GM12878 (cell line): Measurements from ENCODE around the gene DMKN. TPM values are rescaled to one million over a fixed set of nuclear protein-coding genes. Genes with fewer than 3 reads are reported as not detected.

ENCODE experiments used
- BCL3 ChIP-seq: IDR thresholded peaks from 2 replicates; pipeline ENCODE4 v1.6.1; 2011; ENCODE audit warnings: borderline replicate concordance, low read depth, mild to moderate bottlenecking, moderate library complexity, low read length; ENCODE audit not compliant: insufficient read depth, poor library complexity, severe bottlenecking
- CBFB ChIP-seq: IDR thresholded peaks from 2 replicates; pipeline ENCODE4 v1.6.1; 2016; ENCODE audit warnings: antibody characterized with exemption, low read depth
- CREB1 ChIP-seq: IDR thresholded peaks from 2 replicates; pipeline ENCODE4 v1.6.1; 2012; ENCODE audit warnings: low read depth, mild to moderate bottlenecking, inconsistent platforms
- DPF2 ChIP-seq: fragments of 450-650 bp; IDR thresholded peaks from 2 replicates; pipeline ENCODE4 v1.6.1; 2017; ENCODE audit warnings: mild to moderate bottlenecking
- E2F8 ChIP-seq: fragments of 450-650 bp; IDR thresholded peaks from 2 replicates; pipeline ENCODE4 v1.6.1; 2018; ENCODE audit warnings: mild to moderate bottlenecking, low read depth, moderate library complexity; ENCODE audit not compliant: partially characterized antibody
- ESRRA ChIP-seq: IDR thresholded peaks from 2 replicates; pipeline ENCODE4 v1.6.1; 2012; ENCODE audit warnings: mild to moderate bottlenecking, low read length, improper control_type of control experiment
- FOXK2 ChIP-seq: fragments of 450-650 bp; IDR thresholded peaks from 2 replicates; pipeline ENCODE4 v1.6.1; 2017; ENCODE audit warnings: mild to moderate bottlenecking, moderate library complexity
- HDAC2 ChIP-seq: fragments of 200-600 bp; sonication (generic); IDR thresholded peaks from 2 replicates; pipeline ENCODE4 v1.6.1; 2017
- HDAC6 ChIP-seq: fragments of 200-600 bp; sonication (generic); IDR thresholded peaks from one replicate; pipeline ENCODE4 v1.8.0; 2017; ENCODE audit warnings: antibody characterized with exemption; ENCODE audit not compliant: unreplicated experiment
- HDGF ChIP-seq: fragments of 450-650 bp; IDR thresholded peaks from 2 replicates; pipeline ENCODE4 v1.6.1; 2016; ENCODE audit warnings: antibody characterized with exemption
- IRF4 ChIP-seq: IDR thresholded peaks from 2 replicates; pipeline ENCODE4 v1.6.1; 2011; ENCODE audit warnings: low read depth, low read length
- MEF2A ChIP-seq: IDR thresholded peaks from 2 replicates; pipeline ENCODE4 v1.6.1; 2011; ENCODE audit warnings: low read depth, mild to moderate bottlenecking, low read length, moderate library complexity; ENCODE audit not compliant: insufficient read depth
- MLLT1 ChIP-seq: fragments of 450-650 bp; IDR thresholded peaks from 2 replicates; pipeline ENCODE4 v1.6.1; 2016; ENCODE audit warnings: mild to moderate bottlenecking
- NBN ChIP-seq: fragments of 450-650 bp; IDR thresholded peaks from 2 replicates; pipeline ENCODE4 v1.6.1; 2016
- NFXL1 ChIP-seq: fragments of 450-650 bp; IDR thresholded peaks from 2 replicates; pipeline ENCODE4 v1.6.1; 2017; ENCODE audit warnings: antibody characterized with exemption, mild to moderate bottlenecking, borderline replicate concordance
- NFYA ChIP-seq: IDR thresholded peaks from 2 replicates; pipeline ENCODE4 v1.6.1; 2011; ENCODE audit warnings: low read depth, mild to moderate bottlenecking, low read length, improper control_type of control experiment, borderline replicate concordance
- PAX8 ChIP-seq: fragments of 450-650 bp; IDR thresholded peaks from 2 replicates; pipeline ENCODE4 v1.6.1; 2017; ENCODE audit warnings: mild to moderate bottlenecking, moderate library complexity
- PML ChIP-seq: IDR thresholded peaks from 2 replicates; pipeline ENCODE4 v1.6.1; 2012; ENCODE audit warnings: low read length, inconsistent platforms
- RFX5 ChIP-seq: IDR thresholded peaks from 2 replicates; pipeline ENCODE4 v1.6.1; 2011; ENCODE audit warnings: low read depth, low read length, improper control_type of control experiment
- SMAD1 ChIP-seq: fragments of 450-650 bp; IDR thresholded peaks from 2 replicates; pipeline ENCODE4 v1.6.1; 2018; ENCODE audit warnings: mild to moderate bottlenecking, low read depth; ENCODE audit not compliant: partially characterized antibody
- SMARCA5 ChIP-seq: fragments of 450-650 bp; IDR thresholded peaks from 2 replicates; pipeline ENCODE4 v1.6.1; 2017; ENCODE audit warnings: mild to moderate bottlenecking
- SPI1 ChIP-seq: IDR thresholded peaks from 2 replicates; pipeline ENCODE4 v1.6.1; 2011; ENCODE audit warnings: low read depth, mild to moderate bottlenecking, low read length, moderate library complexity, borderline replicate concordance; ENCODE audit not compliant: insufficient read depth
- ZBED1 ChIP-seq: IDR thresholded peaks from 2 replicates; pipeline ENCODE4 v1.6.1; 2016; ENCODE audit warnings: borderline replicate concordance
- ZNF592 ChIP-seq: fragments of 450-650 bp; IDR thresholded peaks from 2 replicates; pipeline ENCODE4 v1.6.1; 2017; ENCODE audit warnings: mild to moderate bottlenecking, moderate library complexity
- ZZZ3 ChIP-seq: IDR thresholded peaks from 2 replicates; pipeline ENCODE4 v1.6.1; 2011; ENCODE audit warnings: low read depth; ENCODE audit not compliant: control insufficient read depth, insufficient read length
- polyA plus RNA-seq, 11 experiments: library from polyadenylated mRNA; depleted of rRNA in 4 of 11; unstranded in 6 of 11; stranded (reverse) in 5 of 11; fragments of >200 nt; fragmentation: Nextera tagmentation in 4 of 11; fragmentation: Illumina TruSeq in 1 of 11; extraction: Ambion mirVana in 4 of 11; extraction: Trizol in 1 of 11; gene quantifications; 1 replicate in 1 of 11; 2 replicates in 10 of 11; pipeline versions ENCODE4 v1.2.1 to v1.2.3, GENCODE V29; 2011 to 2016; ENCODE audit warnings: inconsistent platforms in 2 of 11, missing spikeins in 2 of 11, low read depth in 1 of 11
- total RNA-seq, 4 experiments: library from RNA; depleted of rRNA in 3 of 4; stranded (reverse); fragments of >200 nt in 3 of 4; fragmentation: Illumina TruSeq in 1 of 4; extraction: Trizol in 1 of 4; gene quantifications; 2 replicates each; pipeline versions ENCODE4 v1.2.1 to v1.2.3, GENCODE V29; 2013 to 2021

Gene DMKN
- total and polyA plus RNA-seq, 10 of the 15 experiments (the other 5 are each of a cell fraction or from before 2014, with no cell fraction given), result 36.4 to 114 (median 58.6) TPM

GRCh38 chr19:35457173-35457572 is 56.3 kb downstream of the DMKN start (continued):
- TF ChIP-seq ZNF592 (no peak), CREB1 (no peak; the same call in 1 of the 2 replicates), SPI1 (peak; percentile 94), RFX5 (no peak), ESRRA (no peak), MEF2A (no peak), HDGF (no peak), DPF2 (no peak; the same call in 1 of the 2 replicates), BCL3 (peak; percentile 68), NFXL1 (no peak), MLLT1 (no peak), CBFB (no peak), NFYA (no peak), ZZZ3 (no peak), E2F8 (no peak), FOXK2 (no peak), ZBED1 (no peak), NBN (0 out of 2 replicates have a peak, but pooled peaks have one; percentile 57), IRF4 (0 out of 2 replicates have a peak, but pooled peaks have one; percentile 53), HDAC6 (no peak), HDAC2 (no peak), SMAD1 (peak; percentile 22), PAX8 (no peak), PML (peak; percentile 77; the same call in 1 of the 2 replicates), SMARCA5 (no peak)
